Bronchial epithelial cell (primary cell): Measurements from ENCODE around the gene MSANTD2. TPM values are rescaled to one million over a fixed set of nuclear protein-coding genes. Genes with fewer than 3 reads are reported as not detected.

ENCODE experiments used
- DNase-seq: peaks from one replicate; pipeline ENCODE4 v3.0.0-alpha.2; 2010; ENCODE audit warnings: low read depth
- FAIRE-seq: peaks from 2 replicates; lab custom pipeline; 2011; peaks lifted over from hg19 to GRCh38; lab: Jason Lieb, UNC
- H3K27me3 ChIP-seq: 2 replicates; pipeline ENCODE4 v1.5.1; 2011; ENCODE audit warnings: low read length; ENCODE audit not compliant: control insufficient read depth, insufficient read depth
- H3K36me3 ChIP-seq: 2 replicates; pipeline ENCODE4 v1.5.1; 2011; ENCODE audit warnings: low read length; ENCODE audit not compliant: control insufficient read depth, insufficient read depth
- H3K4me3 ChIP-seq: 2 replicates; pipeline ENCODE4 v1.5.1; 2011; ENCODE audit warnings: mild to moderate bottlenecking, low read depth, low read length, control low read depth
- total RNA-seq: library from RNA; depleted of rRNA; stranded (reverse); fragments of >200 nt; gene quantifications from 2 replicates; pipeline ENCODE4 v1.2.1, GENCODE V29; 2014
- TF ChIP-seq, protein P1 (sequence below): IDR thresholded peaks from 2 replicates; pipeline ENCODE4 v1.5.1; 2011; ENCODE audit warnings: mild to moderate bottlenecking, moderate library complexity, low read length, control low read depth, inconsistent platforms; ENCODE audit not compliant: insufficient read depth, severe bottlenecking

MSANTD2 gene
- total RNA-seq, 1 donor from 2014 or later = 2.9 TPM

DNA sequence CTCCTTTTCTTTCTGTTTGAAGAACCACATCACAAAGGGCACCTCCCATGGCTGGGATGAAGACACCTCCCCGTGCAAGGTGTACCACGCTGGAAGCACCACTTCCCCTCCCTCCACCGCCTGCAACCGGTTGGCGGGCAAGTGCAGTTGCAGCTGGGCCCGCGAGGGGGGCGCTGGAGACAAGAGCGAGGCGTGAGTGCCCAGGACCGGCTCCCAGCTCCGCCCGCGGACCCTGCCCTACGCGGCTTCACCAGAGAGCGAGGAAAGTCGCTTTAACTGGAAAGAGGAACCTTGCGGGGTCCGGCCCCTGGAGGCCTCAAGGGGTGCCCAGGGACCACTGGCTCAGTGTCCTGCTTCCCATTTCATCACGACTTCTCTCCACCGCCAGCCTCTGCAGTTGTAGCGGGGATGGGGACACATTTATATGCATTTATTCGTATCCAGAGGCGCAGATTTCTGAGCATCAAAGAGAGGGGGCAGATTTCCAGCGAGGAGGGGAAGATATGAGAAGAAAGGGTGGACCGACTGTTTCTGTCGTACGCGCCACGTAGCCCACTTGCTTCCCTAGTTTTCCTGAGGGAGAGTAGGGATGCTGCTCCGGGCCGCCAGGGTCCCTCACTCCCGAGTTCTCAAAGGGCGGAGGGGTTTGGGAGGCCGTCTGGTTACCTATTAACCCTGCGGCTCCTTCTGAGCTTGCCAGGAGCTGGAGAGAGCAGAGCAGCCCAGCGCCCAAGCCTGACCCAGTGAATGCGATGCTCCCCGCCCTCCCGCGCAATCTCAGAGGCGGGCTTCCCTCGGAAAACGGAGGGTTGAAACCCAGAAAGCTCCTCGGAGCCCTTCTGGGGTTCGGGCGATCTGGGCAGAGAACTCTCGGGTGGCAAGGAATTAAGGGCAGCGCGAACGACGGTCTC is 41.6 kb downstream of the MSANTD2 start:
- Histone ChIP-seq H3K36me3 (no peaks in the 10 kb centered on the region), H3K27me3 (peaks cover 16% of the 10 kb centered on the region), H3K4me3 (no peak overlapping the region)
- no peak for FAIRE-seq
- TF ChIP-seq, protein P1, sequence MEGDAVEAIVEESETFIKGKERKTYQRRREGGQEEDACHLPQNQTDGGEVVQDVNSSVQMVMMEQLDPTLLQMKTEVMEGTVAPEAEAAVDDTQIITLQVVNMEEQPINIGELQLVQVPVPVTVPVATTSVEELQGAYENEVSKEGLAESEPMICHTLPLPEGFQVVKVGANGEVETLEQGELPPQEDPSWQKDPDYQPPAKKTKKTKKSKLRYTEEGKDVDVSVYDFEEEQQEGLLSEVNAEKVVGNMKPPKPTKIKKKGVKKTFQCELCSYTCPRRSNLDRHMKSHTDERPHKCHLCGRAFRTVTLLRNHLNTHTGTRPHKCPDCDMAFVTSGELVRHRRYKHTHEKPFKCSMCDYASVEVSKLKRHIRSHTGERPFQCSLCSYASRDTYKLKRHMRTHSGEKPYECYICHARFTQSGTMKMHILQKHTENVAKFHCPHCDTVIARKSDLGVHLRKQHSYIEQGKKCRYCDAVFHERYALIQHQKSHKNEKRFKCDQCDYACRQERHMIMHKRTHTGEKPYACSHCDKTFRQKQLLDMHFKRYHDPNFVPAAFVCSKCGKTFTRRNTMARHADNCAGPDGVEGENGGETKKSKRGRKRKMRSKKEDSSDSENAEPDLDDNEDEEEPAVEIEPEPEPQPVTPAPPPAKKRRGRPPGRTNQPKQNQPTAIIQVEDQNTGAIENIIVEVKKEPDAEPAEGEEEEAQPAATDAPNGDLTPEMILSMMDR = peak; percentile 81
- peak; percentile 41 for DNase-seq

DNA sequence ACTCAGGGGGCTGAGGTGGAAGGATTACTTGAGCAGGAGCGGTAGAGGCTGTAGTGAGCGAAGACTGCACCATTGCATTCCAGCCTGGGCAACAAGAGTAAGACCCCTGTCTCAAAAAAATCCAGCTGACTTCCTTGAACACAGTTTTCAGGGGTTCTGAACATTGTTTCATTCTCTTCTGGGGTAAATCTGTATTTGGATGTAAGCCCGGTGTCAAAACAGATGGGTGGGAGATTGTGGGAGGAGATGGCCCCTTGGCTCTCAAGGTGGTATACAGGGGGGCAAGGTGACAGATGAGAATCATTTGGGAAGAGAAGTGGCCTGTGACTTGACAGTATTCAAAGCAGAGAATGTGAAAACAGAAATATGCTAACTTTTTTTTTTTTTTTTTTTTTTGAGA is 42.9 kb downstream of the MSANTD2 start:
- no peak for FAIRE-seq
- DNase-seq = no peak
- Histone ChIP-seq H3K27me3 (peaks cover 16% of the 10 kb centered on the region), H3K36me3 (no peaks in the 10 kb centered on the region), H3K4me3 (no peak overlapping the region)
- TF ChIP-seq, protein P1 = no peak

DNA sequence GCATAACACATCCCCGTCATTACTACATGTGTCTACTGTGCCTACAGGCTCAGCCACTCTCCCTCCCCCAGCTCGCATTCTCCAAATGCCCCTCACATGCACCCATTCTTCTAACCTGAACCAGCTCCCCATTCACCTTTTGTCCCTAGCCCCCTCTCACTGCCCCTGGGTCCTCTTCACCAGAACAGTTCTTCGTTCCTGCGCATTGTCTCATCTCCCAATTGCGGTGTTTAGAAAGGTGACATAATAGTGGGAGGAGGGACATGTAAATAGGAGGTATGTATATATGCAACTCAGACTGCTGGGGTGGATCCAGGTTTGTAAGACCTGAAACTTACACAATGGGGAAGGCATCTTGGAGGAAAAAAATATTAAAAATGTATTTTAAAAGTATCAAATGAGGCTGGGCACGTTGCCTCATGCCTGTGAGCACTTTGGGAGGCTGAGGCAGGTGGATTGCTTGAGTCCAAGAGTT is 43.4 kb downstream of the MSANTD2 start:
- H3K36me3 ChIP-seq = no peaks in the 10 kb centered on the region
- peaks cover 13% of the 10 kb centered on the region for H3K27me3 ChIP-seq
- no peak overlapping the region for H3K4me3 ChIP-seq
- FAIRE-seq = no peak
- TF ChIP-seq, protein P1 = no peak
- no peak for DNase-seq

DNA sequence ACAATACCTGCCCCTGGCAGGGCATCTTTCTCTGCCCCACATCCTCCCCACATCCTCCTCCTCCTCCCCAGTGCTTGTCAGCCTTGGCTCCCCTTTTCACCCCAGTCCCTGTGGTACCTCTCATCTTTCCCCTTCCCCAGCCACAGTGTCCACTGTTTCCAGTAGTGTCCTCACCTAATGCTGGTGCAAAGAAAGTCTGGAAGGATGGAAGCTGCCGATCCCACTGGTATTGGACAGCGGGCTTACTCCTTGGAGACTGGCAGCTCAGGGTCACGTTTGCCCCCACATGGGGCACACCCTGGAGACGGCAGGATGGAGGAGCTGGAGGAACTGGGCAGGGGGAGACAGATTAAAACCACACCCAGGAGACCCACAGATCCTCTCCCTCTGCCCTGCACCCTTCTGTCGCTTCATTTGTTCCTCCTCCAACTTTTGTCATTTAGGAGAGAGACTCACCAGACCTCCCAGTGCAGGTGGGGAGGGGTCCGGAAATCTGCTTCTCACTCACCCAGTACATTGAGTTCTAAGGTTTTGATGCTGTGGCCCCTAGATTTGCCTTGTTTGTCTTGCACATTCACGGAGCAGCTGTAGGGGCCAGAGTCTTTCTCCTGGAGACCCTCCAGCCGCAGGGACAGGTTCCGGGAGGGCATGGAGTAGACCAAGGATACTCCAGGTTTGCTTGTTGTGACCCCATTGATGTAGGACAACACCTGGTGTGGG is 44.0 kb downstream of the MSANTD2 start:
- peak; percentile 52 for FAIRE-seq
- no peak for DNase-seq
- Histone ChIP-seq H3K36me3 (no peaks in the 10 kb centered on the region), H3K27me3 (peaks cover 13% of the 10 kb centered on the region), H3K4me3 (no peak overlapping the region)
- TF ChIP-seq, protein P1 = no peak

DNA sequence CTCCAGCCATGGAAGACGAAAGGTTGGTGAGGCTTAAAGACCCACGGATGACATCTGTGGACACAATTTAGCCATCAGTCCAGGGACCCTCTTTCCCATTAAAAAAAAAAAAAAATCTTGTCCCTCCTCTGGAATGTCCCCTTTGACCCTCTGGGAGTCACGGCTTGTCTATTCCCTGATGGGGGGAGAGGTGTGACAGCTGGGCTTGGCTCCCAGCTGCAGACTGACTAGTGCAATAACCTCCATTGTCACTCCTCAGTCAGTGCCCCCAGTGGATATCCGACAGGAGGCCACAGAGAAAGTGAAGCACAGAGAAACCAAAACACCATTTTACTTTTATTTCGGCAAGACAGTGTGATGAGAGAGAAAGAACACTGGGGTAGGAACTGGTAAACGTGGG is 45.5 kb downstream of the MSANTD2 start:
- Histone ChIP-seq H3K36me3 (no peaks in the 10 kb centered on the region), H3K4me3 (no peak overlapping the region), H3K27me3 (peaks cover 5% of the 10 kb centered on the region)
- FAIRE-seq (no peak), DNase-seq (no peak)
- TF ChIP-seq, protein P1 = no peak
